HG03354 (cell line): ENCODE measurements around the gene SLC37A1.

ENCODE experiments used
- ATAC-seq: cut with Tn5 transposase; IDR thresholded peaks from one replicate; pipeline ENCODE4 v1.9.1; 2021; ENCODE audit warnings: mild to moderate bottlenecking; ENCODE audit not compliant: unreplicated experiment, poor library complexity, severe bottlenecking

SLC37A1 gene

DNA sequence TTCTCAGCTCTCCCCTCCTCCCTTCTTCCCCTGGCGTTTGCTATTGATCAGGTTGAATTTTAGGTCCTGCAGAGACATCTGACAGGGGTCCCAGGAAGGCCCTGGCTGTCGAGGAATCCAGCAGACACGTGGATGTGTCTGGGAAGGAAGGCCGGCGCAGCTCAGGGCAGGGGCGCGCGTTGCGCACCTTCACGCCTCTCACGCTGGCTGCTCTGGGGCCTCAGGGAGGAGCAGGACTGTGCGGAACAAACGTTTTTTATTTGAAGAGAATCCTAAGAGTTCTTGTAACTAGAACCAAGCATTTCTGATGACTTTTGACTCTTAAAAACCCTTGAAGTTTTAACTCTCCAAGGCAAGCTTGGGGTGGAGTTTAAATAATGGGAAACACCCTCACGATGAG lies 54.2 kb downstream of the SLC37A1 start:
- no peak for ATAC-seq

DNA sequence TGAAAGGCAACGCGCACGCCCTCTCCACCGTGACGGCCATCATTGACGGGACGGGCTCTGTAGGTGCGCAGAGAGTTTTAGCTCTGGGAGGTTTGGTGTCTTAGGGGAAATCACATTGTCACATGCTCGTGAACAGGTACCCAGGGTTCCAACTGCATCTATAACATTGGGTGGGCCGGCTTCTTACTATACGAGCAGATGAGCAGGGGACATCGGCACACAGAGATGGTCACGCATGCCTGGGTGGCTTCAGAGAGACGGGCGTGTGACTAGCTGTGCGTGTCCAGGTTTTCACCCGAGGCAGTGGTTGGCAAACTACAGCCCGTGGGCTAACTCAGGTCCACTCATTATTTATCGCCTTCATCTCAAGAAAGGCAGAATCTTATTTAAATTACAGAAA lies 54.7 kb downstream of the SLC37A1 start:
- ATAC-seq = no peak

- no peak for ATAC-seq
These were observed 55.4 kb downstream of the SLC37A1 start for GRCh38 chr21:42568866-42569731.

- ATAC-seq = no peak
These were observed 56.2 kb downstream of the SLC37A1 start for GRCh38 chr21:42569732-42570301.

DNA sequence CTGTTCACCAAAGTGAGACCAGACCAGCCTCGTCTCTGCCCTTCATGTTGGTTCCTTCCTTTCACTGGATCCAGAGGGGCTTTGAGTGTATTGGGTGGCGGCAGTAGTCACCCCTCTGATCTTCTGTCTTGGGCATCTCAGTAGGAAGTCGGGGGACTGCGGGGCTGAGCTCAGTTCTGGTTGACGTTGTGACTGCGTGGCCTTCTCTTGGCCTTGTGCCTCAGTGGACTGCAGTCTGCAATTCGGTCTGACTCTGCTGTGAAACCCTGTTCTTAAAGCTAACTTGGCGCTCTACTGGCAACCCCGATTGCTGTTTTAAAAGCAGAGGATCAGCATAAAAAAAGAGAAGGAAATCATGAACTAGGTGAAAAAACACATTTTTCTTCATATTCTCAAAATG lies 56.7 kb downstream of the SLC37A1 start:
- no peak for ATAC-seq

GRCh38 chr21:42570841-42571387 lies 57.3 kb downstream of the SLC37A1 start:
- no peak for ATAC-seq

GRCh38 chr21:42571391-42572150 lies 57.9 kb downstream of the SLC37A1 start:
- ATAC-seq = no peak

GRCh38 chr21:42572906-42573495 lies 59.3 kb downstream of the SLC37A1 start:
- ATAC-seq = no peak

- ATAC-seq = no peak
These were observed 60.8 kb downstream of the SLC37A1 start for GRCh38 chr21:42574234-42575027.

DNA sequence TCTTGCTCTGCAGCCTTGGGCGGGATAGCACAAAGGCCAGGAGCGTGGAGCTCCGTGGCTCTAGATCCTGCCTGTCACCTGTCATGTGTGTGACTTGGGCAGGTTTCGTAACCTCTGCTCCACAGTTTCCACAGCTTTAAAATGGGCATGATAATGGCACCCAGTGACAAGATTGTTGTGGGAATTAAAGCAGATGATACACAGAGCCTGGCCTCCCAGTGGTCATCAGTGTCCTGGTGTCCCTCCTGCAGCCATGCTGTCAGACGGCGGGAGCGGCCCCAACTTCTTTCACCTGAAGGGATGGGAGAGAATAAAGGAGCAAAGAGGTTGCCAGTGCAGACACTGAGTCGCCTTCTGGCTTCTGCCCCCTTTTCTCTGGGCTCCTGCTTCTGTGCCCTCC lies 61.5 kb downstream of the SLC37A1 start:
- no peak for ATAC-seq

DNA sequence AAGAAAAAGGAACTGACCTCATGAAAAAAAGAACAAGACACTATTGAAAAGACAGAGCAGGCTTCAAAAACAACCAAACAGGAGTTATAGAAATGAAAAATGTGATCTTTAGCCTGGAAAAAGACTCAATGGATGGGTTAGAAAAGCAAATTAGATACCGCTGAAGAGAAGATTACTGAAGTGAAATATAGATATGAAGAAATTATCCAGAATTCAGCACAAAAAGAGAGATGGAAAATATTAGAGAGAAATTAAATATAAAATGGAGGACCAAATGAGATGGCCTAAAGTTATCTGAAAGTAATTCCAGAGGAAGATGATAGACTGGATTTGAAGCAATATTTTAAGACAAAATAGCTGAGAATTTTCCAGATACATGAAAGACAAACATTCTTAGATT lies 63.0 kb downstream of the SLC37A1 start:
- no peak for ATAC-seq

DNA sequence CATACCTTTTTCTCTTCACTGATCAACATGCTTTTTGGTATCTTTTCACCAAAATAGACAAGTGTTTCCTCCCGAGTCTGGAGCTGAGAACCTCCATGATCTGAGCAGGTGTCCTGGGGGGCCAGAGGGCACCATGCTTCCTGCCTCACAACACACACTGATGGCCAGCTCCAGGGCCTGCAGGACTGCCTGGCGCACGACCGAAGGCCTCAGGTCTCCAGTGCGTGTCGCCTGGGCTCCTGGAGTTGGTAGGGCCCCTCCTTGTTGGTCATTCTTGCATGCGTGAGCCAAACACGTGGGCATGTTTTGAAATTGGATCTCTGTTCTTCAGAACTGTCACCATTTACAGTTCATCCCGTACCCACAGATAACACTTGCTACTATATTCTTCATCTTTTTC lies 64.4 kb downstream of the SLC37A1 start:
- no peak for ATAC-seq

- ATAC-seq = no peak
These were observed 65.2 kb downstream of the SLC37A1 start for GRCh38 chr21:42578761-42579415.

GRCh38 chr21:42579456-42580075 lies 65.9 kb downstream of the SLC37A1 start:
- ATAC-seq = no peak

- ATAC-seq = no peak
These were observed 66.6 kb downstream of the SLC37A1 start for GRCh38 chr21:42580076-42580792.

DNA sequence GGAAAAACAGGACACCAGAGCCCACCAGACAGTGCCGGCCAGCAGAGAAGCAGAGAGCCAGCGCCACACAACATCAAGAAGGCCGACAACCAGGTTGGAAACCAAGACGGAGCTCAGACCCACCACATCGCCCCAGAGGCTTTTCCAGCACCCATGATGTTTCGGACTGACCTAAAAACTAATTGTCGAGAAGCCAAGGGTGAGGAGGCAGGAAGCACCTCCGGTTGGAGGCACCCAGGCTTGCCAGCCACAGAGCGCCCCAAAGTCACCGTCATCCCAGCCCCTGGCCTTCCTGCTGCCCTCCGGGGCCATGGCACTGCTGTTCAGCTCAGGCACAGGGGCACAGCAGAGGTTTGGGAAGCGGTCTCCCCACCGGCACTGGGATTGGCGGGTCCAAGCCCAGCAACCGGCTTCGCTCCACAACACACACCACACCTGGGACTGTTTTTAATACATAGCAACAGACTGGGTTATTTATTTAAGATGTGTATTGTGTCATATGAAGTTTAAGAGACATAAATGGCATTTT lies 67.2 kb downstream of the SLC37A1 start:
- no peak for ATAC-seq

- no peak for ATAC-seq
These were observed 67.8 kb downstream of the SLC37A1 start for GRCh38 chr21:42581336-42581992.
